Measurements from ENCODE around the gene RUNX1.

Gene RUNX1

DNA sequence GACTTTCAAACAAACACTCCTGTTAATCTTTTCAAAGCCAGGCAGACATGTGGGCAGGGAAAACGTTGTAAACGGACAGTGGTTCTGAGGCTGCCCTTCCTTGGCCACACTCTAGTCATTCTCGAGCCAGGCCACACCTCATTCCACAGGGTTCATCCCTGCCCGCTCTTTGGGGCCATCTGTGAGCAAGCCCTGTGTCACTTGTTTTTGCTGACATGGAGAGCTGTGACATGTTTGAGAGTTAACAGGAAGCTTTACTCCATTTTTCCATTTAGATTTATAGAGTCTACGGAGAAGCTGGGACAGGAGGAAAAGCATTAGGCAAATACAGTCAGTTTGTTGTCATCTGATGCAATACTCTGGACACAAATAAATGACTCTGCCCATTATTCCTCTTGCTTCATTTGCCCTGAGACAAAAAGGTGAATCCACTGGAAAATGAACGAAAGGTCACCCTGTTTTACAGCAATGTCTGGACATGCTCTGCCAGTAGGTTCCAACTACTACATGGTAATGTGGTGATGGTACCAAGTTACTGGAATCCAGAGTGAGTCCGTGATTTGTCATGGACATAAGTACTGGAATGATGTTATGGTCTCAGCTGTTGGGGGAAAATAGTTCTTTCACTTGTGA lies 253.4 kb downstream of the RUNX1 start:
- Mint-ChIP-seq H3K27ac (peak overlapping the region; percentile 84 to 93 (median 91)), H3K4me3 (no peak overlapping the region), H3K27me3 (ENCODE audit: low read depth) (peaks cover 13% of the 10 kb centered on the region), H3K36me3 (ENCODE audit: low read depth) (no peaks in the 10 kb centered on the region), H3K9me3 (no peaks in the 10 kb centered on the region), H3K4me1 (peaks cover 58% of the 10 kb centered on the region)
- TF ChIP-seq, protein P1, sequence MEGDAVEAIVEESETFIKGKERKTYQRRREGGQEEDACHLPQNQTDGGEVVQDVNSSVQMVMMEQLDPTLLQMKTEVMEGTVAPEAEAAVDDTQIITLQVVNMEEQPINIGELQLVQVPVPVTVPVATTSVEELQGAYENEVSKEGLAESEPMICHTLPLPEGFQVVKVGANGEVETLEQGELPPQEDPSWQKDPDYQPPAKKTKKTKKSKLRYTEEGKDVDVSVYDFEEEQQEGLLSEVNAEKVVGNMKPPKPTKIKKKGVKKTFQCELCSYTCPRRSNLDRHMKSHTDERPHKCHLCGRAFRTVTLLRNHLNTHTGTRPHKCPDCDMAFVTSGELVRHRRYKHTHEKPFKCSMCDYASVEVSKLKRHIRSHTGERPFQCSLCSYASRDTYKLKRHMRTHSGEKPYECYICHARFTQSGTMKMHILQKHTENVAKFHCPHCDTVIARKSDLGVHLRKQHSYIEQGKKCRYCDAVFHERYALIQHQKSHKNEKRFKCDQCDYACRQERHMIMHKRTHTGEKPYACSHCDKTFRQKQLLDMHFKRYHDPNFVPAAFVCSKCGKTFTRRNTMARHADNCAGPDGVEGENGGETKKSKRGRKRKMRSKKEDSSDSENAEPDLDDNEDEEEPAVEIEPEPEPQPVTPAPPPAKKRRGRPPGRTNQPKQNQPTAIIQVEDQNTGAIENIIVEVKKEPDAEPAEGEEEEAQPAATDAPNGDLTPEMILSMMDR (IDR thresholded peaks at IDR 0.05; ENCODE audit: unreplicated experiment in 3 of 3), result no peak

DNA sequence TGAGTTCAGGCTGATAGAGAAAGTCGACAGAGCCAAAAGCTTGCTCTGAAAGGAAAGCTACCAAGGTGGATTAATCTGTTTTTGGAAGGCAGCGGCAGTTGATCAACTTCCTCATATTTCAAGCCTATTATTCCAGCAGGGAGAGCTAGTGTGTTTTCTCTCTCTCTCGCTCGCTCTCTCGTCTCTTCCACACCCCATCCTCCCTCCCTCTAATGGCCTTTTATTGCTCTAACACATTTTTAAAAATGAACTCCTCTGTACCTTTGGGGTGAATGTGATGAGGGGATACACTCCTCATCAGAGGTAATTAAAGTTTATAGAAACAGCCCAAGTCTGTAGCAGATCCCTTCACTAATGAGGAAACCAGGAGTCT lies 253.9 kb downstream of the RUNX1 start:
- Mint-ChIP-seq H3K27me3 (ENCODE audit: low read depth) (peaks cover 13% of the 10 kb centered on the region), H3K36me3 (ENCODE audit: low read depth) (no peaks in the 10 kb centered on the region), H3K4me1 (peaks cover 53% of the 10 kb centered on the region), H3K4me3 (peak overlapping the region in 1 of 3 experiments; percentile 2), H3K9me3 (no peaks in the 10 kb centered on the region), H3K27ac (peak overlapping the region; percentile 84 to 93 (median 91))
- TF ChIP-seq, protein P1 (IDR thresholded peaks at IDR 0.05; ENCODE audit: unreplicated experiment in 3 of 3), result peak in 1 of 3 experiments; percentile 14

DNA sequence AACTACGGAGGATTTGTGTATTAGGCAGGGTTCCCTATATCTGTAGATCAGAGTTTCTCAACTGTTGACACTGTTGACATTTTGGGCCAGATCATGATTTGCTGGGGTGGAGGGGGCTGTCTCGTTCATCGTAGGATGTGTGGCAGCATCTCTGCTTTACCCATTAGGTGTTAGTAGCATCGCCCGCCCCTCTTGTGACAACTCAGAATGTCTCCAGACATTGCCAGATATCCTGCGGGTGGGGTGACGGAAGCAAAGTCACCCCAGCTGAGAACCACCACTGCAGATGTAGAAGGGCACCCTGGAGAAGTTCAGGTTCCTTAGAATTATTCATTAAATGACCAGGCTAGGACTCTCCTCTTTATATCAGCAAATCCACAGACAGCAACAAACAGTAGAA lies 254.4 kb downstream of the RUNX1 start:
- H3K9me3 Mint-ChIP-seq, result no peaks in the 10 kb centered on the region
- no peaks in the 10 kb centered on the region for H3K36me3 Mint-ChIP-seq (ENCODE audit: low read depth)
- H3K4me1 Mint-ChIP-seq, result peaks cover 48% of the 10 kb centered on the region
- H3K27me3 Mint-ChIP-seq (ENCODE audit: low read depth), result peaks cover 13% of the 10 kb centered on the region
- no peak overlapping the region for H3K4me3 Mint-ChIP-seq
- peak overlapping the region; percentile 84 to 93 (median 91) for H3K27ac Mint-ChIP-seq
- TF ChIP-seq, protein P1 (IDR thresholded peaks at IDR 0.05; ENCODE audit: unreplicated experiment in 3 of 3), result no peak

DNA sequence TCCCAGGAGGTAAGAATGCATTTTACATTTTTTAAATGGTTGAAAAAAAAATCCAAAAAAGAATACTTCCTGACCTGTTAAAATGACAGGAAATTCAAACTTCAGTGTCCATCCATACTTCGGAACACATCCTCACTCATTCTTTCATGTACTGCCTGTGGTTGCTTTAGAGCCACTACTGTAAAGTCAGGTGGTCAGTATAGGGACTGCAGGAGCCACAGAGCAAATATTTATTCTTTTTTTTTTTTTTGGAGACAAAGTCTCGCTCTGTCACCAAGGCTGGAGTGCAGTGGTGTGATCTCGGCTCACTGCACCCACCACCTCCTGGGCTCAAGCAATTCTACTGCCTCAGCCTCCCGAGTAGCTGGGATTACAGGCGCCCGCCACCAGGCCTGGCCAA lies 255.6 kb downstream of the RUNX1 start:
- Mint-ChIP-seq H3K4me1 (peaks cover 40% of the 10 kb centered on the region), H3K4me3 (no peak overlapping the region), H3K27me3 (ENCODE audit: low read depth) (peaks cover 17% of the 10 kb centered on the region), H3K27ac (no peak overlapping the region), H3K9me3 (no peaks in the 10 kb centered on the region), H3K36me3 (ENCODE audit: low read depth) (no peaks in the 10 kb centered on the region)
- TF ChIP-seq, protein P1 (IDR thresholded peaks at IDR 0.05; ENCODE audit: unreplicated experiment in 3 of 3), result no peak

DNA sequence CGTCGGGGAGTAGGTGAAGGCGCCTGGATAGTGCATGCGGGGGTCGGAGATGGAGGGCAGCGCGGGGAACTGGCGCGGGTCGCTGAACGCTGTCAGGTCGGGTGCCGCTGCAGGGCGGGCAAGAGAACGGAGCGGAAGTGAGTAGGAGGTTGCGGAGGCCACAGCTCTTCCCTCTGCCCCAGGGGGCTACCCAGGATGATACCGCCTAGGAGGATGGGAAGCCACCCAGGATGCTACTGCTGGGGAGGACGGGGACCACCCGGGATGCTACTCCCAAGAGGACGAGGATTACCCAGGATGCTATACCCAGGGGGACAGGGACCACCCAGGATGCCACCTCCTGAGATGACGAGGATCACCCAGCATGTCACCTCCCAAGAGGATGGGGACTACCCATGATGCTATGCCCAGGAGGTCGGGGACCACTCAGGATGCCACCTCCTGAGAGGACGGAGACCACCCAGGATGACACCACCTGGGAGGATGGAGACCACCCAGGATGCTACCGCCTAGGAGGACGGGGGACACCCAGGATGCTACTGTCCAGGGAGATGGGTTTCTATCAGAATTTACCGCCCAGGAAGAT lies 256.5 kb downstream of the RUNX1 start:
- Mint-ChIP-seq H3K9me3 (no peaks in the 10 kb centered on the region), H3K36me3 (ENCODE audit: low read depth) (no peaks in the 10 kb centered on the region), H3K4me1 (peaks cover 32% of the 10 kb centered on the region), H3K27ac (no peak overlapping the region), H3K4me3 (no peak overlapping the region), H3K27me3 (ENCODE audit: low read depth) (peaks cover 12% of the 10 kb centered on the region)
- TF ChIP-seq, protein P1 (IDR thresholded peaks at IDR 0.05; ENCODE audit: unreplicated experiment in 3 of 3), result no peak
